ENCODE data around the gene MRPS6. TPM values are rescaled to one million over a fixed set of nuclear protein-coding genes. Genes with fewer than 3 reads are reported as not detected.

The MRPS6 gene
- total RNA-seq, 1 donor, result 51.4 TPM

DNA sequence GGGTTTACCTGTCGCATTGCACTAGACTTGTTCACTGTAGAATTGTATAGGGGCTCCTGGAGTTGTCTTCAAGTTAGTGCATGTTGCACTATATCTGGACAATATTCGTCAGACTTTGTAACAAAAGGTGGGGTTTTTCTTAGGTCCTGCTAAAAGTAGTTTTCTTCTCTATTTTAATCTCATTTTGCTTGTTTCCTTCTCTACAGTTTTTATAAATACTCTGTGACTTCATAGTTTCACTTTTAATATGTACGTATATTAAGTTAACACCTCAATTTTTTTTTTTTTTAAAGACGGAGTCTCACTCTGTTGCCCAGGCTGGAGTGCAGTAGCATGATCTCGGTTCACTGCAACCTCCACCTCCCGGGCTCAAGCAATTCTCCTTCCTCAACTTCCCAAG, 26.5 kb upstream of the MRPS6 start:
- TF ChIP-seq, protein P1, sequence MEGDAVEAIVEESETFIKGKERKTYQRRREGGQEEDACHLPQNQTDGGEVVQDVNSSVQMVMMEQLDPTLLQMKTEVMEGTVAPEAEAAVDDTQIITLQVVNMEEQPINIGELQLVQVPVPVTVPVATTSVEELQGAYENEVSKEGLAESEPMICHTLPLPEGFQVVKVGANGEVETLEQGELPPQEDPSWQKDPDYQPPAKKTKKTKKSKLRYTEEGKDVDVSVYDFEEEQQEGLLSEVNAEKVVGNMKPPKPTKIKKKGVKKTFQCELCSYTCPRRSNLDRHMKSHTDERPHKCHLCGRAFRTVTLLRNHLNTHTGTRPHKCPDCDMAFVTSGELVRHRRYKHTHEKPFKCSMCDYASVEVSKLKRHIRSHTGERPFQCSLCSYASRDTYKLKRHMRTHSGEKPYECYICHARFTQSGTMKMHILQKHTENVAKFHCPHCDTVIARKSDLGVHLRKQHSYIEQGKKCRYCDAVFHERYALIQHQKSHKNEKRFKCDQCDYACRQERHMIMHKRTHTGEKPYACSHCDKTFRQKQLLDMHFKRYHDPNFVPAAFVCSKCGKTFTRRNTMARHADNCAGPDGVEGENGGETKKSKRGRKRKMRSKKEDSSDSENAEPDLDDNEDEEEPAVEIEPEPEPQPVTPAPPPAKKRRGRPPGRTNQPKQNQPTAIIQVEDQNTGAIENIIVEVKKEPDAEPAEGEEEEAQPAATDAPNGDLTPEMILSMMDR (IDR thresholded peaks at IDR 0.05; ENCODE audit: insufficient read depth, low read depth, low read length), result no peak
- DNase-seq (ENCODE audit: low read depth), result no peak
- no peak overlapping the region for H3K4me3 ChIP-seq (ENCODE audit: low read depth, low read length)

DNA sequence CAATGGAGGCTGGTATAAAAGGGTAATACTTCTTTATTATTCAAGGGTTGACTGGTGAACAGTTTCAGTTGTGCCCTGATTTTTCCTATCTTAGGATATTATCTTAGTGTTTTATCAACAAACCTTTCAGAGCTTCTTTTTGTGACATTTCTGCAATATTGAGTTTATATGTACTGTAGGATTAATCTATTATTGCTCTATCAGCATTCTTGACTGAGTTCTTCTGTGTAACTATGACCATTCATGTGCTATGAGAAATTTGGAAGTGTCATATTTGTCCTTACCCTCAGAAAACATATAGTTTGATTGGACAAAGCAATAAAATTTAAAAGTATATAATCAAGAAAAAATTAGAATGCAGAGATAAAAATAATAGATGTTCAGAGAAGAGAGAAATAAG, 25.5 kb upstream of the MRPS6 start:
- TF ChIP-seq, protein P1 (IDR thresholded peaks at IDR 0.05; ENCODE audit: insufficient read depth, low read depth, low read length), result no peak
- no peak overlapping the region for H3K4me3 ChIP-seq (ENCODE audit: low read depth, low read length)
- DNase-seq (ENCODE audit: low read depth), result no peak

DNA sequence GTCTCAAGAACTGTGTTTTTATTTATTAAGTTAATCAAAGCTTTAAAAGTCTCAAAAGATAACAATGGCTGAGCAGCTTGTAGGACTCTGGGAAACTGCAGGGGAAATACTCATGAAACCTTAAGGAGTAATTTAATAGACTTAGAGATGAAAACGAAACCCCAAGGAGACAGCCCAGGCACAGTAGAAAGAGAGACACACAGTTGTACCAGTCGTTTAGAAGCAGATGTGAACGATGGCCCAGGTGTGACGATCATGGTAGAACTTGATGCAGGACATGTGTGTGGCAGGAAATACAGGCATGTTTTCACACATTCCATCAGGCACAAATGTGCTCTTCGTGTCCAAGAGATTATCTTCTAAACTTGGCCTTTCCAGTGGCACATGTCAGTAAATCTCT, 21.2 kb upstream of the MRPS6 start:
- TF ChIP-seq, protein P1 (IDR thresholded peaks at IDR 0.05; ENCODE audit: insufficient read depth, low read depth, low read length), result no peak
- no peak overlapping the region for H3K4me3 ChIP-seq (ENCODE audit: low read depth, low read length)
- no peak for DNase-seq (ENCODE audit: low read depth)

DNA sequence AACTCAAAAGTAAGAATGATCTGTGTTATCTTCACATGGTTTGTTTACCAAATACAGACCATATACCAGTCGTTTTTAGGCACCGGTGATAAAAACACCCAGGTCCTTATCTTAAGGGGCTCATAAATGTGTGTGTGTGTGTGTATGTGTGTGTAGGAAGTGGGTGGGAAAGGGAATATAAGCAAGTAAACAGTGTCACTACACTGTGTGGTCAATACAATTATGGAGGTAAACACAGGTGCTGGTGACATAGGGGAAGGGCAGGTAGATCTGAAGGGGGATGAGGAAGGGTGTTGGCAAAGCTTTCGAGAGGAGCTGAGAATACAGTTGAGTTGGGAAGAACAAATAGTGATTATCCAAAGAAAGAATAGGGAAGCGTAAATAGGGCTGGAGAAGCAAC, 19.1 kb upstream of the MRPS6 start:
- TF ChIP-seq, protein P1 (IDR thresholded peaks at IDR 0.05; ENCODE audit: insufficient read depth, low read depth, low read length), result no peak
- no peak for DNase-seq (ENCODE audit: low read depth)
- no peak overlapping the region for H3K4me3 ChIP-seq (ENCODE audit: low read depth, low read length)

DNA sequence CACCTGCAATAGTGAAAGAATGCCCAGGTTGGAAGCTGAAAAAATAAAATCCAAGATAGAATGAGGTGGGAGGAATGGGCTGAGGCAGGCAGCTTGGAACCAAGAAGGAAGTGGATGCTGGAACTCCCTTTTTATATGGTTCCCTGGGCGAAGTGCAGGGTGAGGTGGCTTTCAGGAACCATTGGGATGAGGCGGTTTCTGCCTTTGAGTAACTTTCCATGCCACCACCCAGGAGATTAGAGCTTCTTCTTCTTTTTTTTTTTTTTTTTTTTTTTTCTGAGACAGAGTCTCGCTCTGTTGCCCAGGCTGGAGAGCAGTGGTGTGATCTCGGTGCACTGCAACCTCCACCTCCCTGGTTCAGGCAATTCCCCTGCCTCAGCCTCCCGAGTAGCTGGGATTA, 17.8 kb upstream of the MRPS6 start:
- no peak for DNase-seq (ENCODE audit: low read depth)

DNA sequence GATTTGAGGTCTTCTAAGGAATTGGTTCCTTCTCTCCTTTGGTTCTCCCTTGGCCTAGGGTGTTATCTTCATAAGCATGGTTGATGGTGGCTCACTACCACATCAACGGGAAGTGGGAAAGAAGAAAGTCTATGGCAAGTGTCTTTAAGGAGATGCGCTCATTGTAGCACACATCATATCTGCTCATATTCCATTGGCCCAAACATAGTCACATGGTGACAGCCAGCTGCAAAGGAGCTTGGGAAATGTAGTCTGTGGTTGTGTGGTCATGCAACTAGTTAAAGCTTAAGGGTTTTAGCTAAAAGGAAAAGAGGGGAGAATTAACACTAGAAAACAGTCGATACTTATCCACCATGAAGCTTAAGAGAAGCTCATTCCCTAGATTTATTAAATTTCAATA, 11.4 kb upstream of the MRPS6 start:
- H3K4me3 ChIP-seq (ENCODE audit: low read depth, low read length), result no peak overlapping the region
- DNase-seq (ENCODE audit: low read depth), result no peak
- TF ChIP-seq, protein P1 (IDR thresholded peaks at IDR 0.05; ENCODE audit: insufficient read depth, low read depth, low read length), result no peak

More for the DNA sequence above, 17.8 kb upstream of the MRPS6 start:
- H3K4me3 ChIP-seq (ENCODE audit: low read depth, low read length), result no peak overlapping the region
- TF ChIP-seq, protein P1 (IDR thresholded peaks at IDR 0.05; ENCODE audit: insufficient read depth, low read depth, low read length), result no peak

DNA sequence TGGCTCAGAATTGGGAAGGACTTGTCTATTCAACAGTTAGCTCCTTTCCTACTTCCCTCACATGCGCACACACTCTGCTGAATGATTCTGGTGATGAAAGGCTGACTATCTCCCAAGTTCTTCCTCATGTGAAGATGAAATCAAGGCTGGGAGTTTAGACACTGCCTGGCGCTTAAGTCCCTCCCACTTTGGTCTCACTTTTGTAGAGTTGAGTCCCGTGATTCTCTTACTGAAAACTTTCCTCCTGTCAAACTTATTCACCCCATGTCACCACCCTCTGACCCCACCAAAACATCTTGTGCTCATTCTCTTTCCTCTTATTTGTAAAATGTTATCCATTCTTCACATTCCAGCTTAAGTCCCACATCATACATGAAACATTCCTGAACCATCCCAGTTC, 8.4 kb upstream of the MRPS6 start:
- peak; percentile 58 for DNase-seq (ENCODE audit: low read depth)

More for the DNA sequence above, 8.4 kb upstream of the MRPS6 start:
- H3K4me3 ChIP-seq (ENCODE audit: low read depth, low read length), result no peak overlapping the region
- TF ChIP-seq, protein P1 (IDR thresholded peaks at IDR 0.05; ENCODE audit: insufficient read depth, low read depth, low read length), result no peak

Measured in fibroblast of villous mesenchyme (primary cell).